Tibial artery (tissue), 4 donors: Measurements from ENCODE around the gene MED26.

ENCODE experiments used
- DNase-seq, 2 donors: peaks; one replicate each; pipeline ENCODE4 v3.0.0-alpha.2; 2019
- H3K27ac ChIP-seq, 2 donors: fragments of 200-600 bp; sonication (generic) in 1 of 2; 1 replicate in 1 of 2; 2 replicates in 1 of 2; pipeline ENCODE4 v1.5.1; 2018 to 2019; ENCODE audit warnings: mild to moderate bottlenecking in 1 of 2
- H3K27me3 ChIP-seq, 2 donors: fragments of 200-600 bp; sonication (generic) in 1 of 2; one replicate each; pipeline versions ENCODE4 v1.5.1 to v1.6.0; 2016 to 2019
- H3K36me3 ChIP-seq, 3 donors: fragments of 200-600 bp; sonication (generic) in 2 of 3; one replicate each; pipeline ENCODE4 v1.5.1; 2016 to 2019; ENCODE audit warnings: mild to moderate bottlenecking in 2 of 3
- H3K4me1 ChIP-seq, 4 donors: fragments of 200-600 bp; sonication (generic) in 2 of 4; 1 replicate in 3 of 4; 2 replicates in 1 of 4; pipeline ENCODE4 v1.5.1; 2016 to 2019
- H3K4me3 ChIP-seq, 2 donors: fragments of 200-600 bp; sonication (generic) in 1 of 2; 1 replicate in 1 of 2; 2 replicates in 1 of 2; pipeline ENCODE4 v1.5.1; 2018 to 2019; ENCODE audit warnings: mild to moderate bottlenecking in 2 of 2
- H3K9me3 ChIP-seq, 3 donors: fragments of 200-600 bp; sonication (generic) in 1 of 3; one replicate each; pipeline ENCODE4 v1.5.1; 2016 to 2019
- intact Hi-C: fragments of 100-400 bp; cut with DNase I; formaldehyde crosslinking; loops from one replicate; pipeline ENCODE4 v1.15.0; 2023; ENCODE audit warnings: low total_unique reads
- TF ChIP-seq, protein P1 (sequence below), 2 experiments: fragments of 200-600 bp in 1 of 2; fragments of 450-650 bp in 1 of 2; IDR thresholded peaks; one replicate each; pipeline ENCODE4 v1.5.1; 2017 to 2019; ENCODE audit warnings: antibody characterized with exemption in 2 of 2, mild to moderate bottlenecking in 1 of 2, moderate library complexity in 1 of 2

Gene MED26

DNA sequence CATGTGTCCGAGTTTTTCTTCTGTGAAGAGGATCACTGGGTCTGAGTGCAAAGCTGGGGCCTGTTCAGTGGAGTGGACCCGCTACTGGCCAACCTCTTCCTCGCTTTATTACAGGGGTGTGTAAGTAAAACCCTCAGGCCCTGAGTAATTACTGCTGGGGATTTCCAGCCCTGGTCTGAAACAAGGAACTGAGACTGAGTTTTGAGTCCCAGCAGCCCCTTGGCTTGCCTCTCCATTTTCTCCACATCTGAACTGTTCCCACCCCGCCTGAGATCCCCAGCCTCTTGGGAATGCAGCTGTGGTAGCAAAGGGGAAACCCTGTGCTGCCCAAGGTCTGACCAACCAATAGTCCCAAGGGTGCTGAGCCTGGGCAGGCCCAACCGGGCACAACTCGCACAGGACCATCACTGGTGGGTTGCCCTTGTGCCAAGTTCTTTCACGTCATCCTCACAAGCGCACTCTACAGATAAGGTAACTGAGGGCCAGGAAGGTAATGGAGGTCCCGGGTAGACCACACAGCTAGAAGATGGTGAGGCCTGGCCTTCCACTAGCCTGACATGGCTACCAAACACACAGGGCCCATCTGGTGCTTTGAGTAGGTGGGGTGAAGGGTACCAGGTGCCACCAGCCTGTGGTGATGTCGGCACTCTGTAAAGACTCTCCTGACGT, 42.1 kb downstream of the MED26 start:
- intact Hi-C loops, result no loop called here
- no peak for DNase-seq
- no peaks in the 10 kb centered on the region for H3K27me3 ChIP-seq
- TF ChIP-seq, protein P1, sequence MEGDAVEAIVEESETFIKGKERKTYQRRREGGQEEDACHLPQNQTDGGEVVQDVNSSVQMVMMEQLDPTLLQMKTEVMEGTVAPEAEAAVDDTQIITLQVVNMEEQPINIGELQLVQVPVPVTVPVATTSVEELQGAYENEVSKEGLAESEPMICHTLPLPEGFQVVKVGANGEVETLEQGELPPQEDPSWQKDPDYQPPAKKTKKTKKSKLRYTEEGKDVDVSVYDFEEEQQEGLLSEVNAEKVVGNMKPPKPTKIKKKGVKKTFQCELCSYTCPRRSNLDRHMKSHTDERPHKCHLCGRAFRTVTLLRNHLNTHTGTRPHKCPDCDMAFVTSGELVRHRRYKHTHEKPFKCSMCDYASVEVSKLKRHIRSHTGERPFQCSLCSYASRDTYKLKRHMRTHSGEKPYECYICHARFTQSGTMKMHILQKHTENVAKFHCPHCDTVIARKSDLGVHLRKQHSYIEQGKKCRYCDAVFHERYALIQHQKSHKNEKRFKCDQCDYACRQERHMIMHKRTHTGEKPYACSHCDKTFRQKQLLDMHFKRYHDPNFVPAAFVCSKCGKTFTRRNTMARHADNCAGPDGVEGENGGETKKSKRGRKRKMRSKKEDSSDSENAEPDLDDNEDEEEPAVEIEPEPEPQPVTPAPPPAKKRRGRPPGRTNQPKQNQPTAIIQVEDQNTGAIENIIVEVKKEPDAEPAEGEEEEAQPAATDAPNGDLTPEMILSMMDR (IDR thresholded peaks at IDR 0.05), result no peak
- H3K4me1 ChIP-seq, result peaks cover 14 to 89% (median 57%) of the 10 kb centered on the region in 4 donors
- H3K36me3 ChIP-seq, result no peaks in the 10 kb centered on the region
- H3K27ac ChIP-seq, result peak overlapping the region in 1 of 2 donors; percentile 58
- no peaks in the 10 kb centered on the region for H3K9me3 ChIP-seq
- no peak overlapping the region for H3K4me3 ChIP-seq

GRCh38 chr19:16585094-16585801, 42.8 kb downstream of the MED26 start:
- DNase-seq, result no peak
- H3K4me3 ChIP-seq, result no peak overlapping the region
- H3K27me3 ChIP-seq, result no peaks in the 10 kb centered on the region
- intact Hi-C loops, result no loop called here
- H3K27ac ChIP-seq, result peak overlapping the region; percentile 51 to 58
- TF ChIP-seq, protein P1 (IDR thresholded peaks at IDR 0.05), result no peak
- no peaks in the 10 kb centered on the region for H3K36me3 ChIP-seq
- no peaks in the 10 kb centered on the region for H3K9me3 ChIP-seq
- H3K4me1 ChIP-seq, result peaks cover 14 to 93% (median 57%) of the 10 kb centered on the region in 4 donors

DNA sequence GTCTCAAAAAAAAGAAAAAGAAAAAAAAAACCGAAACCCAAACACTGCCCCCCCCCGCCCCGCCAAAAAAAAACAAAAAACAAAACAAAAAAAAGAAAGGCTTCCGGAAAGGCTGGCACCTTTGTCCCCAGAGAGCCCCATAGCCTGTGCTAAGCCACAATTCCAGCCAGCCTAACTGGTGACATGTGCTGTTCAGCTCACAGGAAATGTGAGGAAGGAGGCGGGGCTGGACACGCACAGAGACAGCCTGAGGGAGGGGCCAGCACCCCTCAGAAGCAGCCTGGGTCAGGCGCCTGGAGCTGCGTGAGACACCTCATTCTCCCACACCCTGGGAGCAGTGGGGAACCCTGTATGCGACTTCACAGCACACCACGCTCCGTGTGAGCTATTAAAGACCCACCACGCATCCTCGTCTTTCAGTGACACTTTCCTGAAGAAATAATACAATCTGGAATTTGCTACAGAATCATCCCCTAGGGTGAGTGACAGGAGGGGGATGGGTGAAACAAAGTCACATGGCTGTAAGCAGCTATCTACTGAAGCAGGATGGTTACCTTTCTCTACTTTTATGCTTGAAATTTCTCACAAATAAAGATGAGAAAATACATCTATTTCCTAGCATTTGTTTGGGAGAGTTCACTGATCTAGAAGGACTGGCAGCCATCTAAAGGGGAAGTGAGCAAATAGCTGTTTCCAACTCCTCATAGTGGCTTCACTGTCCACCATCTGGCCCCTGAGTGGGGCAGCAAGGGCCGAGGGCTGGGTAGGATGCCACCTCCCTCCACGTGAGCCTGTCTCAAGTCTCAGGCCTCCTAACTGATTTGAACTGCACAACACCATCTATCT, 43.5 kb downstream of the MED26 start:
- Histone ChIP-seq H3K27me3 (no peaks in the 10 kb centered on the region), H3K36me3 (no peaks in the 10 kb centered on the region), H3K27ac (peak overlapping the region; percentile 51 to 58), H3K4me3 (peak overlapping the region in 1 of 2 donors; percentile 10), H3K9me3 (no peaks in the 10 kb centered on the region), H3K4me1 (peaks cover 14 to 86% (median 57%) of the 10 kb centered on the region in 4 donors)
- intact Hi-C loops, result no loop called here
- peak; percentile 87 to 89 for DNase-seq
- TF ChIP-seq, protein P1 (IDR thresholded peaks at IDR 0.05), result no peak

DNA sequence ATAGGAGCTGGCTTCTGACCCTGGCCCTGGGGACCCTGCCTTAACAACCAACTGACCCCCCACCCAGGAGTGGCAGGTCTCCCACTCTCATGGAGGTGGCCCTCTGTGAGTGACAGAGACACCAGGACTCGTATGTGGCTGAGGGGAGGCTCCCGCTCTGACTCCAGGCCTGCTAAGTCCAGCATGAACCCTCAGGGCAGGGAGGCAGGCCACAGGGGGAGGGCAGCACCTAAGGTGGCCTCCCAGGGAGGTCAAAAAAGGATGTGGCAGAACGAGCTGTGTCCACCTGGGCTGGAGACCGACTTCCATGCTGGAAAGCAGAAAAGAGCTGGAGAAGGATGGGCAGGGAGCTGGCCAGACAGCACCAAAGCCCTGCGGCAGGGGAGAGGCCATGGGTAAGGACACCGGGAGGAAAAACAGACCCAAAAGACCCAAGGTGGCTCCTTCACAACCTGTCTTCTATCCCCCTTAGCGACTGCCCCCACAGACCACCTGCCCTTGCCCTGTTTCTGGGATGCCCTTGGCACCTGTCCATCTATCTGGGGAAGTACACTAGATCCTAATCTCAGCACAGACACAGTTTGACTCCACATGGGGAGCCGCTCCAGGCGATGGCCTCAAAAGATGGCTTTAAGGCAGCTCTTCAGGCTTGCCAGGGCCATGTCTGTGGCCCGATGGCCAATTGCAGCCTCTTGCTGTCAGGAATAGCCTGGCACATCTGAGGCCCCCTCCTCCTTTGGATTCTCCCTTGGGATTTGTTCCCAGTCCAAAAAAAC, 45.3 kb downstream of the MED26 start:
- Histone ChIP-seq H3K4me3 (no peak overlapping the region), H3K9me3 (no peaks in the 10 kb centered on the region), H3K27ac (no peak overlapping the region), H3K27me3 (no peaks in the 10 kb centered on the region), H3K36me3 (peaks cover 2 to 16% (median 10%) of the 10 kb centered on the region in 3 donors), H3K4me1 (peaks cover 8 to 69% (median 40%) of the 10 kb centered on the region in 4 donors)
- intact Hi-C loops, result no loop called here
- TF ChIP-seq, protein P1 (IDR thresholded peaks at IDR 0.05), result no peak
- DNase-seq, result no peak

DNA sequence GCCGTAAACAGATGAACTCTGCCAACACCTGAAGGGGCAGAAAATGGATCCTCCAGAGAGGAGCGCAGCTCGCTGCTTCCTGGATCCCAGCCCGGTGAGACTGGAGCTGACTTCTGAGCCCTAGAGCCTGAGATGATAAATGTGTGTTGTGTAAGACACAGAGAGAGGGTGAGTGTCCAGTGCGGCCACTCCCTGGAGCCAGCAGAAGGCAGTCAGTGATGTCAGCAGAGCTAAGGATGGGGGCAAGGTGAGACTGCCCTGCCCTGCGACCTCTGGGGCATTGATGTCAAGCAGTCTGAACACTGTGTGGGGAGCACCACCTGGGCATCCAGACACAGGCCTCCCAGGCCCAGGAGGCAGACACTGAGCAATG, 46.0 kb downstream of the MED26 start:
- H3K27ac ChIP-seq, result no peak overlapping the region
- intact Hi-C loops, result no loop called here
- peaks cover 8 to 62% (median 33%) of the 10 kb centered on the region in 4 donors for H3K4me1 ChIP-seq
- peaks cover 9 to 23% (median 17%) of the 10 kb centered on the region in 3 donors for H3K36me3 ChIP-seq
- DNase-seq, result no peak
- TF ChIP-seq, protein P1 (IDR thresholded peaks at IDR 0.05), result no peak
- no peak overlapping the region for H3K4me3 ChIP-seq
- H3K27me3 ChIP-seq, result no peaks in the 10 kb centered on the region
- H3K9me3 ChIP-seq, result no peaks in the 10 kb centered on the region
